BJ (cell line): ENCODE results near the gene OGFRL1. TPM values are rescaled to one million over a fixed set of nuclear protein-coding genes. Genes with fewer than 3 reads are reported as not detected.

Source experiments
- CTCF ChIA-PET: fragments of 350-600 bp; formaldehyde crosslinking; extraction: SDS; loops from one replicate; lab custom pipeline; 2021; ENCODE audit warnings: antibody characterized with exemption, inconsistent platforms; lab: Yijun Ruan, JAX
- POLR2A ChIA-PET: fragments of 300-600 bp; sonication (Branson Sonifier 250); formaldehyde crosslinking; extraction: SDS; loops from one replicate; lab custom pipeline; 2021; ENCODE audit warnings: antibody characterized with exemption; lab: Charles Lee
- DNase-seq: peaks from one replicate; pipeline ENCODE4 v3.0.0-alpha.2; 2011; ENCODE audit warnings: low read depth
- H3K27me3 ChIP-seq: 2 replicates; pipeline ENCODE4 v1.6.0; 2011; ENCODE audit warnings: low read length; ENCODE audit not compliant: control insufficient read depth, insufficient read depth
- H3K36me3 ChIP-seq: 2 replicates; pipeline ENCODE4 v1.5.1; 2011; ENCODE audit warnings: low read length; ENCODE audit not compliant: control insufficient read depth, insufficient read depth
- H3K4me3 ChIP-seq: 2 replicates; pipeline ENCODE4 v1.5.1; 2011; ENCODE audit warnings: low read depth, mild to moderate bottlenecking, control low read depth, low read length
- polyA plus RNA-seq: library from polyadenylated mRNA; depleted of rRNA; stranded (reverse); fragments of >200 nt; gene quantifications from 2 replicates; pipeline ENCODE4 v1.2.3, GENCODE V29; 2011
- TF ChIP-seq, protein P1 (sequence below): IDR thresholded peaks from 2 replicates; pipeline ENCODE4 v1.5.1; 2011; ENCODE audit warnings: low read depth, mild to moderate bottlenecking, control low read depth, inconsistent platforms, low read length, moderate library complexity; ENCODE audit not compliant: insufficient read depth

Gene OGFRL1
- polyA plus RNA-seq, 1 experiment = 5.2 TPM

DNA sequence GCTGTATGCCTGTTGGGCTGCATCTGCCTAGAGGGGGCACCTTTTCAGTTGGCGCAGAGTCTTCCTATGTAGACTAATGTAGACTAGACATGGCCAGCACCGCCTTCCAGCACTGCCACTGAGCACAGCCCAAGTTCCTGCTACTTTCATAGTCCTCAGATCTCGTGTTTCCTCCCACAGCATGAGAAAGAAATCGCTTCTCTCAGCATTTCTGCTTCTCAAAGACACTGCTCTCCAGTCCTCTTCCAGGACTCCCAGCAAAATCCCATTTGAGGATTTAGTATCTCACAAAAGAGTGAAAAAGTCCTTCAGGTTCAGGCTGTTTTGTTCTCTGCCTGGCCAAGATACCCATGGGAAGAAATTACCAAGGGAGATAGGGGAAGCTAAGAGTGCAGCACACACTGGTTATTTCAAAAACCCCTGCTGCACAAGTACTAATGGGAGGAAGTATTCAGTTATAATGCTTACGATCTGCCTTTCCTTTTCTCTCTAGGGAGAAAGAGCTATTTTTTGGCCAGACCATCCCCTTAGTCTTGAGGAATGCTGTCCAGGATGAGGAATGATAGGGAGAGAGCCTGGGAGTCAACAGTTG lies 35.7 kb downstream of the OGFRL1 start:
- ChIA-PET CTCF (no interaction called here), POLR2A (no interaction called here)
- Histone ChIP-seq H3K27me3 (no peaks in the 10 kb centered on the region), H3K36me3 (no peaks in the 10 kb centered on the region), H3K4me3 (no peak overlapping the region)
- TF ChIP-seq, protein P1, sequence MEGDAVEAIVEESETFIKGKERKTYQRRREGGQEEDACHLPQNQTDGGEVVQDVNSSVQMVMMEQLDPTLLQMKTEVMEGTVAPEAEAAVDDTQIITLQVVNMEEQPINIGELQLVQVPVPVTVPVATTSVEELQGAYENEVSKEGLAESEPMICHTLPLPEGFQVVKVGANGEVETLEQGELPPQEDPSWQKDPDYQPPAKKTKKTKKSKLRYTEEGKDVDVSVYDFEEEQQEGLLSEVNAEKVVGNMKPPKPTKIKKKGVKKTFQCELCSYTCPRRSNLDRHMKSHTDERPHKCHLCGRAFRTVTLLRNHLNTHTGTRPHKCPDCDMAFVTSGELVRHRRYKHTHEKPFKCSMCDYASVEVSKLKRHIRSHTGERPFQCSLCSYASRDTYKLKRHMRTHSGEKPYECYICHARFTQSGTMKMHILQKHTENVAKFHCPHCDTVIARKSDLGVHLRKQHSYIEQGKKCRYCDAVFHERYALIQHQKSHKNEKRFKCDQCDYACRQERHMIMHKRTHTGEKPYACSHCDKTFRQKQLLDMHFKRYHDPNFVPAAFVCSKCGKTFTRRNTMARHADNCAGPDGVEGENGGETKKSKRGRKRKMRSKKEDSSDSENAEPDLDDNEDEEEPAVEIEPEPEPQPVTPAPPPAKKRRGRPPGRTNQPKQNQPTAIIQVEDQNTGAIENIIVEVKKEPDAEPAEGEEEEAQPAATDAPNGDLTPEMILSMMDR = no peak
- DNase-seq = no peak

DNA sequence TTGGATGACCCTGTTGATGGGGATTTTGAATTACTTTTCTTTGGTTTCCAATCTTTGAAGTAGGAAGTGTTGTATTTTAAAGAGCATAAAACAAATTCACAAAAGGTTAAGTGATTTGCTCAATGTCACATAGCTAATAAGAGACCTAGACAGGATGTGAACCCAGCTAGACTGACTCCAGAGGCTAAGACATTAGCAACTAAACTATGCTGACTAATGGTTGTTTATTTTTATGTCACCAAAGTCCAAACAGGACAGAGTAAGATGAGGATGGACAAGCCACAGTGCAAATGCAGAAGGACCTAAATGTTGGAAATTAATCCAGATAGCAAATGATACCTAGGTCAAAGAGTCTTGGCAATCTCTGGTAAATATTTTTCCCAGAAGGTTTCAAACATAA lies 38.0 kb downstream of the OGFRL1 start:
- ChIA-PET POLR2A (interaction anchor here (0.6 kb wide), 1 partner anchor 11 kb away, joined by 3 read pairs; no protein-coding TSS in a partner anchor), CTCF (interaction anchor here (0.7 to 2.4 kb wide), 3 partner anchors 16 to 81 kb away, joined by 3 to 4 read pairs (median 3); no protein-coding TSS in a partner anchor)
- DNase-seq = no peak
- TF ChIP-seq, protein P1 = no peak
- Histone ChIP-seq H3K4me3 (no peak overlapping the region), H3K36me3 (no peaks in the 10 kb centered on the region), H3K27me3 (no peaks in the 10 kb centered on the region)

DNA sequence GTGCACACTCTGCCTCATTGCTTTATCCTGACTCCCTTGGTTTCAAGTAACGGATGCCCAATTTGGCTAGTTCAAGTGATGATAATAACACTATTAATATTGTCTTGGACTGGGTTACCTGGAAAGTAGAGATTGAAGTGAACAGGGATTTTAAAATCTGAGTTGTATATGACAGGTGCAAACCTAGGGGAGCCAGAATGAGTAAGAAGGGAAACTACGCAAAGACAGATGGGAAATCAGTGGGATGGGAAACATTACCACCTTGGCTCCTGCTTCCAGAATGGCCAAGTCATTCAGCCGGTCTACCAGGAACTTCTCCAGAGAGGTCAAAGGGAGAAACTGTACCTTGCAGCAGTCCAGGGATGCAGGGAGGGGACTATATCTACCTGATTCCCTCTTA lies 41.9 kb downstream of the OGFRL1 start:
- CTCF ChIA-PET = no interaction called here
- TF ChIP-seq, protein P1 = no peak
- Histone ChIP-seq H3K27me3 (no peaks in the 10 kb centered on the region), H3K36me3 (no peaks in the 10 kb centered on the region), H3K4me3 (no peak overlapping the region)
- POLR2A ChIA-PET = no interaction called here
- DNase-seq = no peak

DNA sequence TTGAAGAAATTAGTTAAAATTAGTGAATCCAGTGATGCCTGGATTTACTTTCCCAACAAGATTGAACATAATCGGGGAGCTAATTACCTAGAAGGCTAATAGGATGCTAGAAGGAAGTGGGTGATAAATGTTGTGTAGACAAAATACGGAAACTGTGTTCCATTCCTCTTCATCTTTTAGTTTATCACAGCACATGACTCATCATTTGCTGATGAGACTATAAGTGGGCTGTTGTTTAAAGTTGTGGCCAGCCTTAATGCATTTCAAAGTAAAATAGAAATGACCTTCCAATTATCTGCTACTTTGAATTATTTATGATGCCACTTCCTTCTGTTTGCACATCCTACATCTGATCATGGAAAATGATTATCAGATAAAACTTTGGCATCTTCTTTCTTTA lies 43.4 kb downstream of the OGFRL1 start:
- Histone ChIP-seq H3K27me3 (no peaks in the 10 kb centered on the region), H3K36me3 (no peaks in the 10 kb centered on the region), H3K4me3 (no peak overlapping the region)
- TF ChIP-seq, protein P1 = no peak
- POLR2A ChIA-PET = no interaction called here
- DNase-seq = no peak
- CTCF ChIA-PET = interaction anchor here (0.6 kb wide), 1 partner anchor 43 kb away, joined by 3 read pairs; no protein-coding TSS in a partner anchor

DNA sequence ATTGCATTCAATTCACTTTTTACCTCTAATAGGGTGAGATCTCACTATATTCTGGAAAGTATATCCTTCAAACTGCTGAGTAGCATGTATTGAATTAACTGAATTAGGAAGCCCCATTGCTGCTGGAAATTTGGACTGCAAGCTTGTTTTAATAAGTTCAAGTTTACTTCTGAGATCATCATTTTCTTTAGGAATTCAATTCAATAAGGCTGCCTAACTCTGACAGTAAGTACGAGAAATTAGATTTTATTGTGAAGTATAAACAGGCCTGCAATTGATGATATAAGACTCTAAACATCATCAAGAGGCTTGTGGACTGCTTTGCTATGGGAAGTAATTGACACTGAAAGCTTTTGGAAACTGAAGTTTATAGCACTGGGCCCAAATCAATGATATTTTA lies 44.4 kb downstream of the OGFRL1 start:
- no peaks in the 10 kb centered on the region for H3K27me3 ChIP-seq
- TF ChIP-seq, protein P1 = no peak
- no peak overlapping the region for H3K4me3 ChIP-seq
- H3K36me3 ChIP-seq = no peaks in the 10 kb centered on the region
- ChIA-PET CTCF (interaction anchor here (1.2 to 2.7 kb wide), 3 partner anchors 12 to 139 kb away, joined by 4 to 8 read pairs (median 5); no protein-coding TSS in a partner anchor), POLR2A (no interaction called here)
- no peak for DNase-seq
